Right atrium auricular region (tissue), 2 donors: ENCODE measurements around the gene JADE3. TPM values are rescaled to one million over a fixed set of nuclear protein-coding genes. Genes with fewer than 3 reads are reported as not detected.
A peak's percentile ranks its signal among the peaks of the same experiment; 100 is the strongest.

ENCODE experiments used
- DNase-seq: peaks from one replicate; pipeline ENCODE4 v3.0.0-alpha.2; 2019; ENCODE audit warnings: low spot score
- H3K27ac ChIP-seq, 2 donors: fragments of 200-600 bp; sonication (generic); 1 replicate in 1 of 2; 2 replicates in 1 of 2; pipeline ENCODE4 v1.5.1; 2016 to 2019
- H3K27me3 ChIP-seq, 2 donors: fragments of 200-600 bp; sonication (generic); one replicate each; pipeline versions ENCODE4 v1.5.1 to v1.6.0; 2017 to 2019
- H3K36me3 ChIP-seq: fragments of 200-600 bp; sonication (generic); one replicate; pipeline ENCODE4 v1.5.1; 2016
- H3K4me1 ChIP-seq, 2 donors: fragments of 200-600 bp; sonication (generic); one replicate each; pipeline versions ENCODE4 v1.5.1 to v1.6.0; 2017 to 2019
- H3K4me3 ChIP-seq, 2 donors: fragments of 200-600 bp; sonication (generic); 1 replicate in 1 of 2; 2 replicates in 1 of 2; pipeline ENCODE4 v1.5.1; 2017 to 2019; ENCODE audit warnings: mild to moderate bottlenecking in 1 of 2, moderate library complexity in 1 of 2
- H3K9me3 ChIP-seq, 2 donors: fragments of 200-600 bp; sonication (generic); one replicate each; pipeline ENCODE4 v1.5.1; 2019
- CTCF ChIP-seq, 2 donors: fragments of 200-600 bp; sonication (generic); IDR thresholded peaks; one replicate each; pipeline ENCODE4 v1.5.1; 2019; ENCODE audit warnings: antibody characterized with exemption in 2 of 2
- total RNA-seq, 2 donors: library from RNA; depleted of rRNA; stranded (reverse); fragments of >200 nt; gene quantifications; one replicate each; pipeline ENCODE4 v1.1.0, GENCODE V29; 2016

Gene JADE3
- total RNA-seq, 2 donors from 2014 or later: 3.8 to 3.9 TPM

DNA sequence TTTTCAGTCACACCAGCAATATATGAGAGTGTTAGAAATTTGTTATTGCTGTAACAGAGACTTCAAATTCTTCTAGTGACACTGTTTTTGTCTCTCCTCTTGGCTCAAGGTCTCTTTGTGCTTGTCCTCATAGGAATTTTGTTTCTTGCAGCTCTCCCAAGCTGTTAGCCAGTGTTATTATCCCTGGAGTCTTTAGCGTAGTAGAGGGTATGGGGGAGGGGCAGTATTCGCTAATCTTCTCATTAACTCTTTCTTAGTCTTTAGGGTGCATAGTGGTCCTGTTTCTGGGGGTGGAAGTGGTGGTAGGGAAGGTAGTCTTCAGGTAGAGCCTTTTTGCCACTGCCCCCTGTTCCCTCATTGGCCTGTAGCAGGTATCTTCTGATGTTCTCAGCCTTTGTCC lies 79.4 kb downstream of the JADE3 start:
- no peak overlapping the region for H3K4me3 ChIP-seq
- no peak for DNase-seq
- no peak overlapping the region for H3K27ac ChIP-seq
- no peaks in the 10 kb centered on the region for H3K27me3 ChIP-seq
- H3K4me1 ChIP-seq: no peaks in the 10 kb centered on the region
- H3K9me3 ChIP-seq: peaks cover 0 to 14% of the 10 kb centered on the region in 2 donors
- H3K36me3 ChIP-seq: no peaks in the 10 kb centered on the region
- TF ChIP-seq CTCF (IDR thresholded peaks at IDR 0.05): no peak

- H3K36me3 ChIP-seq: no peaks in the 10 kb centered on the region
- H3K4me3 ChIP-seq: no peak overlapping the region
- TF ChIP-seq CTCF (IDR thresholded peaks at IDR 0.05): no peak
- no peak overlapping the region for H3K27ac ChIP-seq
- H3K27me3 ChIP-seq: no peaks in the 10 kb centered on the region
- DNase-seq: no peak
- peaks cover 0 to 14% of the 10 kb centered on the region in 2 donors for H3K9me3 ChIP-seq
- H3K4me1 ChIP-seq: no peaks in the 10 kb centered on the region
These were observed 79.8 kb downstream of the JADE3 start for GRCh38 chrX:46992070-46992469.

DNA sequence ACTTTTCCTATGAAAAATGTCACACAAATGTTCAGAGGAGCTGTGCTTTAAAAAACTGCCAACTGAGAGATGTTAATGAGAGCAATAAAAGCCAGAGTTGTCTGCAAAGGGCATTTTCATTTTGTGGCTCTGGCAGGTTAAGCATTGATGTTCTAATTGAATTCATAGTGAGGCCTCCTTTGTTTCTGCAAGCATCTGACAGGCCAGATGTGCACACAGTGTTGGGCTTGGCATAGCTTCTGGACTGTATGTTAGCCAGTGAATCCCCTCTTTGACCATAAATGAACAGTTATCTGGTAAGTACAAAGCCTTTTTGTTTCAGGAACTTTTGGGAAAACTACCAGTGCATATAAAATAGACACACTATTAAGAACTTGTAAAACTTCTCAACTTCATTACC lies 81.9 kb downstream of the JADE3 start:
- Histone ChIP-seq H3K27ac (no peak overlapping the region), H3K27me3 (no peaks in the 10 kb centered on the region), H3K4me1 (no peaks in the 10 kb centered on the region), H3K9me3 (peaks cover 0 to 16% of the 10 kb centered on the region in 2 donors), H3K4me3 (no peak overlapping the region), H3K36me3 (no peaks in the 10 kb centered on the region)
- TF ChIP-seq CTCF (IDR thresholded peaks at IDR 0.05): no peak
- no peak for DNase-seq

DNA sequence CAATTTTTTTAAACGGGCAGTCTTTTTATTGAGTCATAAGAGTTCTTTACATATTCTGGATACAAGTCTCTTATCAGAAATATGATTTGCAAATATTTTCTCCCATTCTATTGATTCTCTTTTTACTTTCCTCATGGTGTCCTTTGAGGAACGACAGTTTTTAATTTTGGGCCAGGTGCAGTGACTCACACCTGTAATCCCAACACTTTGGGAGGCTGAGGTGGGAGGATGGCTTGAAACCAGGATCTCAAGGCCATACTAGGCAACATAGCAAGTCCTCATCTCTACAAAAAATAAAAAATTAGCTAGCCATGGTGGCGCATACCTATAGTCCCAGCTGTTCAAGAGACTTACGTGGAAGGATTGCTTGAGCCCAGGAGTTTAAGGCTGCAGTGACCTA lies 99.9 kb downstream of the JADE3 start:
- H3K4me3 ChIP-seq: no peak overlapping the region
- no peaks in the 10 kb centered on the region for H3K36me3 ChIP-seq
- no peak for TF ChIP-seq CTCF (IDR thresholded peaks at IDR 0.05)
- H3K27ac ChIP-seq: no peak overlapping the region
- no peaks in the 10 kb centered on the region for H3K4me1 ChIP-seq
- DNase-seq: no peak
- no peaks in the 10 kb centered on the region for H3K9me3 ChIP-seq
- H3K27me3 ChIP-seq: peaks cover 0 to 4% of the 10 kb centered on the region in 2 donors

GRCh38 chrX:47026198-47026597 lies 114.0 kb downstream of the JADE3 start:
- no peak for TF ChIP-seq CTCF (IDR thresholded peaks at IDR 0.05)
- no peak for DNase-seq
- no peaks in the 10 kb centered on the region for H3K9me3 ChIP-seq
- H3K27me3 ChIP-seq: no peaks in the 10 kb centered on the region
- H3K27ac ChIP-seq: no peak overlapping the region
- no peaks in the 10 kb centered on the region for H3K4me1 ChIP-seq
- no peak overlapping the region for H3K4me3 ChIP-seq
- no peaks in the 10 kb centered on the region for H3K36me3 ChIP-seq

GRCh38 chrX:47030339-47030738 lies 118.1 kb downstream of the JADE3 start:
- no peaks in the 10 kb centered on the region for H3K9me3 ChIP-seq
- no peak for DNase-seq
- H3K36me3 ChIP-seq: no peaks in the 10 kb centered on the region
- TF ChIP-seq CTCF (IDR thresholded peaks at IDR 0.05): peak; percentile 43 to 68
- no peak overlapping the region for H3K27ac ChIP-seq
- H3K4me1 ChIP-seq: no peaks in the 10 kb centered on the region
- no peak overlapping the region for H3K4me3 ChIP-seq
- H3K27me3 ChIP-seq: no peaks in the 10 kb centered on the region
